Mesothelial cell of epicardium (in vitro differentiated cells): Measurements from ENCODE around the gene MOCOS. TPM values are rescaled to one million over a fixed set of nuclear protein-coding genes. Genes with fewer than 3 reads are reported as not detected.

Experiments used
- DNase-seq, 2 experiments: peaks; one replicate each; pipeline ENCODE4 v3.0.0; 2021; ENCODE audit warnings: low spot score in 2 of 2; ENCODE audit not compliant: unreplicated experiment in 2 of 2
- H3K27ac Mint-ChIP-seq: 2 replicates; pipeline ENCODE4 v1.8.0; 2021; ENCODE audit warnings: mixed read lengths
- H3K27me3 Mint-ChIP-seq: 2 replicates; pipeline ENCODE4 v1.8.0; 2021; ENCODE audit warnings: low read depth, mixed read lengths
- H3K36me3 Mint-ChIP-seq: 2 replicates; pipeline ENCODE4 v1.8.0; 2021; ENCODE audit warnings: mixed read lengths
- H3K4me1 Mint-ChIP-seq: 2 replicates; pipeline ENCODE4 v1.8.0; 2021; ENCODE audit warnings: mixed read lengths
- H3K4me3 Mint-ChIP-seq: 2 replicates; pipeline ENCODE4 v1.8.0; 2021; ENCODE audit warnings: mild to moderate bottlenecking, moderate library complexity, mixed read lengths
- H3K9me3 Mint-ChIP-seq: 2 replicates; pipeline ENCODE4 v1.8.0; 2021; ENCODE audit warnings: mixed read lengths
- total RNA-seq: library from RNA; stranded (reverse); gene quantifications from 3 replicates; pipeline ENCODE4 v1.2.1, GENCODE V29; 2021
- TF ChIP-seq, protein P1 (sequence below): fragments of 200-600 bp; sonication (generic); IDR thresholded peaks from one replicate; pipeline ENCODE4 v1.5.0; 2021; ENCODE audit warnings: antibody characterized with exemption; ENCODE audit not compliant: unreplicated experiment

The MOCOS gene
- total RNA-seq, 1 donor from 2014 or later, result 2.2 TPM

DNA sequence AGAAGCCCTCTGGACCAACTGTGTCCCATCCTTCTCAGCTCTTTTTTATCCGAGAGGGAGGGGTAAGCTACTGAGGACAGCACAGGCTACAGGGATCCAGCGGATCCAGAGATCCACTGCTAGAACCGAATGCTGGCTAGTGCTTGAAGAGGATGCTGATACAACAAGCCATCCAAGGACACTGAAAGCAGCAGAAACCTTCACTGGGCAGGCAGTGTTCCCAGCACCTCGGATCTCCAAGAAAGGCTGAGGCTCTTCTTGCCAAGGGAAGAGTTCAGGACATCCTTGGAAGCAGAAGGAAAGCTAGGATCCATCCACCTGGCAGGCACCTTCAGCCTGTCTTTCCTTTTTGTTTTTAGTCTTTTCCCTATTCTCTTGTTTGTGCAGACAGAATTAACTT is 97.0 kb downstream of the MOCOS start:
- Mint-ChIP-seq H3K27ac (no peak overlapping the region), H3K9me3 (peaks cover 9% of the 10 kb centered on the region), H3K4me3 (no peak overlapping the region), H3K27me3 (peaks cover 33% of the 10 kb centered on the region), H3K36me3 (no peaks in the 10 kb centered on the region), H3K4me1 (no peaks in the 10 kb centered on the region)
- DNase-seq, result no peak
- TF ChIP-seq, protein P1, sequence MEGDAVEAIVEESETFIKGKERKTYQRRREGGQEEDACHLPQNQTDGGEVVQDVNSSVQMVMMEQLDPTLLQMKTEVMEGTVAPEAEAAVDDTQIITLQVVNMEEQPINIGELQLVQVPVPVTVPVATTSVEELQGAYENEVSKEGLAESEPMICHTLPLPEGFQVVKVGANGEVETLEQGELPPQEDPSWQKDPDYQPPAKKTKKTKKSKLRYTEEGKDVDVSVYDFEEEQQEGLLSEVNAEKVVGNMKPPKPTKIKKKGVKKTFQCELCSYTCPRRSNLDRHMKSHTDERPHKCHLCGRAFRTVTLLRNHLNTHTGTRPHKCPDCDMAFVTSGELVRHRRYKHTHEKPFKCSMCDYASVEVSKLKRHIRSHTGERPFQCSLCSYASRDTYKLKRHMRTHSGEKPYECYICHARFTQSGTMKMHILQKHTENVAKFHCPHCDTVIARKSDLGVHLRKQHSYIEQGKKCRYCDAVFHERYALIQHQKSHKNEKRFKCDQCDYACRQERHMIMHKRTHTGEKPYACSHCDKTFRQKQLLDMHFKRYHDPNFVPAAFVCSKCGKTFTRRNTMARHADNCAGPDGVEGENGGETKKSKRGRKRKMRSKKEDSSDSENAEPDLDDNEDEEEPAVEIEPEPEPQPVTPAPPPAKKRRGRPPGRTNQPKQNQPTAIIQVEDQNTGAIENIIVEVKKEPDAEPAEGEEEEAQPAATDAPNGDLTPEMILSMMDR, result no peak

DNA sequence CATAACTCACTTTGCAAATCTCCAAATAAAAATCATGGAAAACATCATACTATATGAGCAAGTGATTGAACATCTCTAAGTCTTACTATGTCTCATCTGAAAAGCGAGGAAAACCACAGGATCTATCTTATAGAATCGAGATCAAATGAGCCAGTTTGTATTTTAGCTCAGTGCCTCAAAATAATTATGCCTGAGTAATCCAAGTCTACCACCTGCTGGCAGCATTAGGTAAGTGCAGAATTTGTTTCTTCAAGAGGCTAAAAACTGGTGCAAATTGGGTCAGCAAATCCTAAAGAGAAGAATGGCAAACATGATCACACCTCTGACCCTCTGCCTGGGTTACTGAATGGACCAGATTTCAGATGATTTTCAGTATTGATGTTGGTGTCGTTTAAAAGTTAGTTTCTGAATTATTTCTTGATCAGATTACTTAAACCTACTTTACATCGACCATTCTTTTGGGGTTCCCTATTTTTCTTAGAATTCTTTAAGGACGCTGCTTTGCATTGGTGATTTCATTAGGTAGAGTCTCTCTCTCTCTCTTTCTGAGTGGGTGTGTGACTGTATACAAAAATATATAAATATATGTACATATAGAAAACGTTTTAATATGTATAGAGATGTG is 97.5 kb downstream of the MOCOS start:
- Mint-ChIP-seq H3K9me3 (peaks cover 14% of the 10 kb centered on the region), H3K4me3 (no peak overlapping the region), H3K27ac (no peak overlapping the region), H3K4me1 (no peaks in the 10 kb centered on the region), H3K27me3 (peaks cover 28% of the 10 kb centered on the region), H3K36me3 (no peaks in the 10 kb centered on the region)
- no peak for DNase-seq
- TF ChIP-seq, protein P1, result peak; percentile 97

DNA sequence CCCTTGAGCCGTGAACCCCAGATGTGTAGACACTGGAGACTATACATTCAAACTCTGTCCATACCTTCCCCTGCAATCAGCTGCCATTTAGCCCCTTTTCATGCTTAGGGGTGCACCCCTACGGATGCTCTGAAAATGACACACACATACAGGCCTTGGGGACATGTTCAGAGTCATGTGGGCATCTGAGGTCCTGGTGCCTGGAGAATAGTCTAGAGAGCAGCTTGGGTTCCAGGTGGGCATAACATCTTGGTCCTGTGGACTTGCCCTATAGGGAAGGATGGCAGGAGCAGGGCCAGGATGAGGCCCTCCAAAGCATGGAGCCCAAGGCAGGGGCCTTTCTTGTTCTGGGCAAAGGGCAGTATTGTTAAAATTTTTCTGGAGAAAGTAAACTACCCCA is 100.4 kb downstream of the MOCOS start:
- H3K4me3 Mint-ChIP-seq, result no peak overlapping the region
- no peaks in the 10 kb centered on the region for H3K4me1 Mint-ChIP-seq
- no peak for DNase-seq
- no peak overlapping the region for H3K27ac Mint-ChIP-seq
- H3K9me3 Mint-ChIP-seq, result peaks cover 27% of the 10 kb centered on the region
- H3K27me3 Mint-ChIP-seq, result peaks cover 4% of the 10 kb centered on the region
- TF ChIP-seq, protein P1, result no peak
- no peaks in the 10 kb centered on the region for H3K36me3 Mint-ChIP-seq

- Mint-ChIP-seq H3K27ac (no peak overlapping the region), H3K36me3 (no peaks in the 10 kb centered on the region), H3K4me3 (no peak overlapping the region), H3K9me3 (peaks cover 27% of the 10 kb centered on the region), H3K27me3 (peaks cover 4% of the 10 kb centered on the region), H3K4me1 (no peaks in the 10 kb centered on the region)
- TF ChIP-seq, protein P1, result no peak
- no peak for DNase-seq
Measured at GRCh38 chr18:36288689-36289088, 101.4 kb downstream of the MOCOS start.

- TF ChIP-seq, protein P1, result no peak
- Mint-ChIP-seq H3K27ac (no peak overlapping the region), H3K4me1 (no peaks in the 10 kb centered on the region), H3K27me3 (peaks cover 4% of the 10 kb centered on the region), H3K36me3 (no peaks in the 10 kb centered on the region), H3K4me3 (no peak overlapping the region), H3K9me3 (peaks cover 19% of the 10 kb centered on the region)
- DNase-seq, result no peak
Measured at GRCh38 chr18:36294031-36294430, 106.7 kb downstream of the MOCOS start.

DNA sequence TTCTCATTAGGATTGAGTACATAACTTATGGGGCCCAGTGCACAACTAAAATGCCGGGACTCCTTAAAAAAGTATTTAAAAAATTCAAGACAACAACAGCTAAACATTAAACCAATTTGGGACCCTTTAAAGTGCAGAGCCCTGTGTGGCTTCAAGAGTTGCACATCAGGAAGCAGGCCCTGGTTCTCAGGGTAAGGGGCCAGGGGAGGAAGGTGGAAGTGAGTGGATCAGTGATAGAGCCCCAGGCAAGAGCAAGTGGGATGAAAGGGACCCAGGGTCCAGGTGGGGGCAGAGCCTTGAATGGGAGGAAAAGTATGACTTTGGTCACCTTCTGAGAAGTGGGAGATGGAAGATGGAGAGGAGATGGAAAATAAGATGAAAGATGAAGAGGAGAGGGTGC is 107.9 kb downstream of the MOCOS start:
- Mint-ChIP-seq H3K27ac (no peak overlapping the region), H3K9me3 (peaks cover 8% of the 10 kb centered on the region), H3K27me3 (peaks cover 13% of the 10 kb centered on the region), H3K4me1 (no peaks in the 10 kb centered on the region), H3K4me3 (no peak overlapping the region), H3K36me3 (no peaks in the 10 kb centered on the region)
- TF ChIP-seq, protein P1, result no peak
- no peak for DNase-seq
